GM21360 (cell line): ENCODE results near the gene ABHD14A.

Experiments used
- ATAC-seq: cut with Tn5 transposase; IDR thresholded peaks from one replicate; pipeline ENCODE4 v1.9.1; 2021; ENCODE audit warnings: mild to moderate bottlenecking, moderate library complexity; ENCODE audit not compliant: unreplicated experiment

Gene ABHD14A

DNA sequence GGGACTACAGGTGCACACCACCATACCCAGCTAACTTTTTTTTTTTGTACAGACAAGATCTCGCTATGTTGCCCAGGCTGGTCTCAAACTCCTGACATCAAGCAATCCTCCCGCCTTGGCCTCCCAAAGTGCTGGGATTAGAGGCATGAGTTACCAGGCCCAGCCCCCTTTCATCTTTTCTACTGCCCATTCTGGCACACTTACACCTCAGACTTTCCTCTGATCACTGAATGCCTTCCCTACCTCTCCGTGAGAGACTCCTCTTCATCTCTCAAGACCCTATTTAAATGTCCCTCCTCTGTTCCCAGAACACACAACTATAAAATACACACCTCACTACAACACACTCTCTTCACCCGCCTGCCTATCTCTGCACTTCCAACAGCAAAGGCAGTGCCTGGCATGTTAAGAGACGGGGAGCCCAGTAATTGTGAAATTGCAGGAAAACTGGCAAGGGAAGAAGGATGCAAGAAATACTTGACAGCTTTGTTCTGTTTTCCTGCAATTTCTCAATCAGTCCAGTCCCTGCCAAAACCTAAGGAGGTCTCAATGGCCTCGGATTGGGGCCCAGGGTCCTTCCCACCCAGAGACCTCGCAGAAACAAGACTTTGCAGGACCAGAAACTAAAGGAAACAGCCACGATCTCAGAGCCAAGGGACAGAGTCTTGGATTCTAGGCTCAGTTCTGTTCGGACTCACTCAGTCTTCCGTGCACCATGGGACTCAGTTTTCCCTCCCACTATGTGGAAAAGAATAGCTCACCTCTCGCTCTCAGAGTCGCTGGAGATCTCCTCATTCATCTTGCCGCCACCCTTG, 34.0 kb upstream of the ABHD14A start:
- no peak for ATAC-seq

DNA sequence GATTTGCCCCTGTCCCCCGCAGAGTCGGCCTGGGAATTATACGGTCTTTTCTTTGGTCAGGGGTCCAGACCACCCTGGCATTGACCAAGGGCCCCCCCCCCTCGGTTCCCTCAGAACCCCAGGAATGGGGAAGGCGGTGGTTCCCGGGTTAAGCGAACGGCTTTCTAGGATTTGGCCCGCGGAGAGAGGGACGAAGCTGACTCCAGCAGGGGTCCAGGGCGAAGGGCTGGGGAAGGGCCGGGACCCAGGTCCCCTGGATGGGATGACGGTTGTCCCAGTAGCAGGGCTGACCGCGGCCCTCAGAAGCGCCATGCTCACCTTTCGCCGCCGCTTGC, 33.4 kb upstream of the ABHD14A start:
- ATAC-seq: no peak

DNA sequence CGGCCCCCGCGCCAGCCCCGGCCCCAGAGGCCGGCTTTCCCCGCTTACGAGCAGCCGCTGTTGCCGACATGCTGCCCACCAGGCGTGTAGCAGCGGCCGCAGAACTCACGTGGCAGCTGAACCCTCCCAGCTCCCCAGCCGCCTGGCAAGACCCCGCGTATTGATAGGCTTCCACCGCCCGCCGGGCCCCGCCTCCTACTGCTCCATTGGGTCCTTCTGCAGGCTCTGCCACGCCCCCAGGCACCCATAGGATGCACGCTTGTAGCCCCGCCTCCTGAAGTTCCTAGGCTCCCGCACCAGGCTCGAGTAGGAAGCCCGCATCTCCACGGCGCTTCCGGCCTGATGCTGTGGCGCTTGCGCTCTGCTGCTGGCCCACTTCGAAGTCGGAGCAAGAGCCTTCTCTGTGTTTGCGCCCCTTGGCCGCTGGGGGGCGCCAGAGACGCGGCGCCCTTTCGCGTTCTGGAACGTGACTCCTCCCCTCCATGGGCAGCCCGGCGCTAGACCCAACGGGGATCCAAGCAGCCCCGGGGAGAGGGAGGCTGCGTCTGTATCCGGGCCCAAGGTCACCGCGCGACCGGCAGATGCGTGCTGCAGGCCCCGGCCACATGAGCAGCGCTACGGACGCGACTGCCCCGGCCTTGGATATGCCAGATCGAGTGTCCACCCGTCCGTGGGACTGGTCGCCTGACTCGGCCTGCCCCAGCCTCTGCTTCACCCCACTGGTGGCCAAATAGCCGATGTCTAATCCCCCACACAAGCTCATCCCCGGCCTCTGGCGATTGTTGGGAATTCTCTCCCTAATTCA, 32.9 kb upstream of the ABHD14A start, which contains the start of the genes PARP3 and RRP9:
PARP3 (plus strand) TSS at position 566 of the 805 bp plus-strand sequence. CDS start 993 bp downstream, outside the sequence.
RRP9 (minus strand) TSS at position 107 of the 805 bp plus-strand sequence; CDS start at position 70, 37 bp downstream.
- ATAC-seq: peak; percentile 88

DNA sequence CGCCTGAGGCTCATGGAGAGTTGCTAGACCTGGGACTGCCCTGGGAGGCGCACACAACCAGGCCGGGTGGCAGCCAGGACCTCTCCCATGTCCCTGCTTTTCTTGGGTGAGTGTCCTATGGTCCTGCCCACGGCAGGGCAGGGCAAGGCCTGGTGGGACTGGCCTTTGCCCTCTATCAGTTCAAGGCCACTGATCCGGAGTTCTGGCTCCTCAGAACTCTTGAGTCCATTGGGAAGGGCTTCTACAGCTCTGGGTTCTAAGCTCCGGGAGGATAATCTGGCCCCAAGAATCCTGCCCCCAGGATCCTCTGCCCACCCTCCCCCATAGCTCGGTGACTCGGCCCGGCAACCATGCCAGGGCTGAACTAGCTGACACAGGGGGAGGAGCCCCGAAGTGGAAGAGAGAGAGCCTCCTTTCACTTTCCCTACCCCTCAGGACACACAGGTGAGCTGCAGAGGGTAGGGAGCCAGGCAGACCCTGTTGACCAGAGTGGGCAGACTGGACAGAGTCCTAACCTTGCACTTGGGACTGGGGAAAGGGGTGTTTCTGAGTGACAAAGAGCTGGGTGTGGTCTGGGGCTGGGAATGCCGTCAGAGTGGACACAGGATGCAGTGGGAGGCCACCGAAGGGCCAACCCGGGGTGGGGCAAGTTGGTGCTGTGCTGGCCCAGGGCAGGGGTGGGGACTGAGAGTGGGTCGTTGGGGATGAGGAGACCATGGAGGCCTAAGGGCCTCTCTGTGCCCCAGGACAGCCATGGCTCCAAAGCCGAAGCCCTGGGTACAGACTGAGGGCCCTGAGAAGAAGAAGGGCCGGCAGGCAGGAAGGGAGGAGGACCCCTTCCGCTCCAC, 32.0 kb upstream of the ABHD14A start:
- ATAC-seq: peak; percentile 28

DNA sequence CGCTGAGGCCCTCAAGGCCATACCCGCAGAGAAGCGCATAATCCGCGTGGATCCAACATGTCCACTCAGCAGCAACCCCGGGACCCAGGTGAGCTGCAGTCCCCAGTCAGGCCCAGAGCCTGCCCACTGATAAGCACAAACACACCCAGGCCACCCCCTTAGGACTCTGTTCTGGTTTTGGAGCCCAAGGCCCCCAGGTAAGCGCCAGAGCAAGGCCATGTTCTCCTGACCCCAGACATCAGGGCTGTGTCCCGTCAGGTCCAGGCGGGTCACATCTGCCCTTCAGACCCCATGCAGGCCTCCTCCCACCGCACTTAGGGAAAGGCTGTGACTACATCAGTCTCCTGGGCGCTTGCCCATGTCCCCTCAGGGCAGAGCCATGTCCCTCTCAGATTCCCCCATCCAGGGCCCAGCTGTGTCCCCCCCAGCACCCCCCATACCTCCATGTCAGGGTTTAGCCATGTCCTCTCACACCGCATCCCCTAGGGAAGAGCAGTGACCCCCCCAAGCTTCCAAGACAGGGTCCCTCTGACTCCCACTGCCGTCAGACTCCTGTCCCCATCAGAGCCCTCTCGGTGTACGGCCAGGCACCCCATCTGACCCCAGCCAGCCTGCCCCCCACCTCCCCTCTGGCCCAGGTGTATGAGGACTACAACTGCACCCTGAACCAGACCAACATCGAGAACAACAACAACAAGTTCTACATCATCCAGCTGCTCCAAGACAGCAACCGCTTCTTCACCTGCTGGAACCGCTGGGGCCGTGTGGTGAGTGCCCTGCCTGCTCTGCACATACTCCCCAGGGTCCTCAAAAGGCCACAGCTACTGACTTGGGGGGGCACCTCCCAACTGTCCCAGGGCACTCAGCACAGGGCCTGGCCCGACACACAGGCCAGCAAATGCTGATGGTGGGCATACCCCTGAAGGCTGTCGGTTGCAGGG, 31.1 kb upstream of the ABHD14A start:
- no peak for ATAC-seq

DNA sequence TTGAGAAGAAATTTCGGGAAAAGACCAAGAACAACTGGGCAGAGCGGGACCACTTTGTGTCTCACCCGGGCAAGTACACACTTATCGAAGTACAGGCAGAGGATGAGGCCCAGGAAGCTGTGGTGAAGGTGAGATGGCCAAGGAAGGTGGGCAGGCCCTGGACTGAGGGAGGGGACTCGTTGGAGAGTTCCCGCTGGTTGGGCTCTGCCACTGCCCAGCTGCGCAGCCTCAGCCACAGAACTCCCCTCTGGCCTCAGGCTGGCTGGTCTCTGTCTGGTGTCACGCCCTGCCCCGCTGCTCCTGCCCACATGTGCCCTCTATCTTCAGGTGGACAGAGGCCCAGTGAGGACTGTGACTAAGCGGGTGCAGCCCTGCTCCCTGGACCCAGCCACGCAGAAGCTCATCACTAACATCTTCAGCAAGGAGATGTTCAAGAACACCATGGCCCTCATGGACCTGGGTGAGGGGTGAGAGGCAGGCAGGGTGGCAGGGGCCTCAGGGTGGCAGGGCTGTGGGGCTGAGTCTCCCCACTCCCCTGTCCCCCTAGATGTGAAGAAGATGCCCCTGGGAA, 30.3 kb upstream of the ABHD14A start:
- no peak for ATAC-seq

DNA sequence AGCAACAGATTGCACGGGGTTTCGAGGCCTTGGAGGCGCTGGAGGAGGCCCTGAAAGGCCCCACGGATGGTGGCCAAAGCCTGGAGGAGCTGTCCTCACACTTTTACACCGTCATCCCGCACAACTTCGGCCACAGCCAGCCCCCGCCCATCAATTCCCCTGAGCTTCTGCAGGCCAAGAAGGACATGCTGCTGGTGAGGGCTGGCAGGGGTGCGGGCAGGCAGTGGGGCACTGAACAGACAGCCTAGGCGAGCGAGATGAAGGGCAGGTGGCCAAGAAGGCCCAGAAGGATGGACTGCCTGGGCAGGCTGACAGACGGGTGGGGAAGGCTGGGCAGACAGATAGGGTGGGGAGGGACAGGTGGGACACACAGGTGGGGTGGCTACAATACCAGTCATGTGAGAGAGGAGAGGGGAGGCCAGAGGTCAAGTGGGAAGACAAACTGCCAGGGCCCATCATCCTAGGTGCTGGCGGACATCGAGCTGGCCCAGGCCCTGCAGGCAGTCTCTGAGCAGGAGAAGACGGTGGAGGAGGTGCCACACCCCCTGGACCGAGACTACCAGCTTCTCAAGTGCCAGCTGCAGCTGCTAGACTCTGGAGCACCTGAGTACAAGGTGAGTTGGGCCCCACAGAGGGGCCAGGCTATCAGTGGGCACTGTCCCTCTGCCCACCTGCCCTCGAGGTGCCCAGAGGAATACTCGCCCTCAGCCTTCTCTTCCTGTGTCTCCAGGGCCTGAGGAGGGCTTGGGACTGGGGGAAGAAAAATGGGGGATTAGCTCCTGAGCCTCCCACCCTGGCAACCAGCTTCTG, 29.6 kb upstream of the ABHD14A start:
- no peak for ATAC-seq

DNA sequence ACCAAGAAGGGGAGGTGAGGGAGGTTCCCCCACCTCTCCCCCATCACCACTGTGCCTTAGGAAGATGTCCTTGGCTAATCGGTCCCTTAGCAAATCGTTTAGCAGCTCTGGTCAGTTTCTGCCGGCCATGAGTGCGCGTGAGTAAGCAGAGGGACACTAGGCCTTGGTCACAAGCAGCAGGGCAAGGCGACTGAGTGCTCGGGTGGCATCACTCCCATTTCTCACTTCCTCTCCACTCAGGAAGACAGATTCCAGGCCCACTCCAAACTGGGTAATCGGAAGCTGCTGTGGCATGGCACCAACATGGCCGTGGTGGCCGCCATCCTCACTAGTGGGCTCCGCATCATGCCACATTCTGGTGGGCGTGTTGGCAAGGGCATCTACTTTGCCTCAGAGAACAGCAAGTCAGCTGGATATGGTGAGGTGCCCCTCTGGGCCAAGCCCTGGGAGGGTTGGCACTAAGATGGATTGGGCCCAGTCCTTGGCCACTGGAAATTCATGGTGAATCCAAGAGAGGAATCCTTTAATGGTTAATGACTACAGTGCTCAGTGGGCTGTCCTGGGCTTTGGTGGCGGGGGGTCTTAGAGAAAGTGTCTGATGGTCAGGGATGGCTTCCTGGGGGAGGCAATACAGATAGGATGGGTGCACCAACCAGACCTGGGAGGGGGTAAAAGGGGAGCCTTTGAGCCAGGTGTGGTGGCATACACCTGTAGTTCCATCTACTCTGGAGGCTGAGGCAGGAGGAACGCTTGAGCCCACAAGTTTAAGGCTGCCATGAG, 28.7 kb upstream of the ABHD14A start:
- ATAC-seq: no peak

DNA sequence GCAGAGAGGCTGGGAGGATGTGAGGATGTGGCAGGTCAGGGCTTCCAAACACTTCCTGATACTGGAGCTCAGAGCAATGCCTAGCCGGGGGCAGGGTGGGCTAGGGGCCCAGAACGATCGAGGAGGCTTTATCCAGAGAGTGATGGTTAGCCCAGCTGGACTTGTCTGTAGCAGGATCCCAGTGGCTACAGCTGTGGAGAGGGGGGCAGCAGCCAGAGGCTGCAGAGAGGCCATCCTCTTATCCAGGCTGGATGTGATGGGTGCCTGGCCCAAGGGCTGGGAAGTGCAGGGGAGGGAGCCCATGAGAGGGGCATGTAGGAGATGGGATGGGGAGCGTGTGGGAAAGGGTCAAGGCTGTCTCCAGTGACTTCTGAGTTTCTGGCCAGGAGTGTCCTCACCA, 28.1 kb upstream of the ABHD14A start:
- no peak for ATAC-seq

DNA sequence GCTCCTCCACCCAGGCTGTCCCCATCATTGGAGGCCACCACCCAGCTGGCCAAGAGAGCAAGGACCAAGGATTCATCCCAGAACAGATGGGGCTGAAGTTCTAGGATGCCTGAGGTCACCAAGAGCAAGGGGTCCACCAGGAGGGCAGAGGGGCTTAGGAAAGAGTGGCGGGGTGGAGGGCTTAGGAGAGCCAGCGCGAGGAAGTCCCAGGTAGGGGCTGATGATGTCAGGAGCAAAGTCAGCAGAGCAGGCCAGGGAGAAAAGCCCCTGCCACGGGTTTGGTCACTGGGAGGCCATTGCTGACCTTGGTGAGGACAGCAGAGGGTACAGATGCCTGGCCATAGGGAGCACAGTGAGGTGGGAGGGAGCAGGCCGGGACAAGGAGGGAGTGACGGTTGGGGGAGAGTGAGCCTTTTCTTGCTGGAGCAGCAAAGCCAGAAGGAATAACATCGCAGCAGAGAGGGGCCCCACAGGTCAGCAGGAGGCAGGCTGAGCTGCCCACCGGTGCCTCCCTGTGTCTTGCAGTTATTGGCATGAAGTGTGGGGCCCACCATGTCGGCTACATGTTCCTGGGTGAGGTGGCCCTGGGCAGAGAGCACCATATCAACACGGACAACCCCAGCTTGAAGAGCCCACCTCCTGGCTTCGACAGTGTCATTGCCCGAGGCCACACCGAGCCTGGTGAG, 27.5 kb upstream of the ABHD14A start:
- no peak for ATAC-seq

DNA sequence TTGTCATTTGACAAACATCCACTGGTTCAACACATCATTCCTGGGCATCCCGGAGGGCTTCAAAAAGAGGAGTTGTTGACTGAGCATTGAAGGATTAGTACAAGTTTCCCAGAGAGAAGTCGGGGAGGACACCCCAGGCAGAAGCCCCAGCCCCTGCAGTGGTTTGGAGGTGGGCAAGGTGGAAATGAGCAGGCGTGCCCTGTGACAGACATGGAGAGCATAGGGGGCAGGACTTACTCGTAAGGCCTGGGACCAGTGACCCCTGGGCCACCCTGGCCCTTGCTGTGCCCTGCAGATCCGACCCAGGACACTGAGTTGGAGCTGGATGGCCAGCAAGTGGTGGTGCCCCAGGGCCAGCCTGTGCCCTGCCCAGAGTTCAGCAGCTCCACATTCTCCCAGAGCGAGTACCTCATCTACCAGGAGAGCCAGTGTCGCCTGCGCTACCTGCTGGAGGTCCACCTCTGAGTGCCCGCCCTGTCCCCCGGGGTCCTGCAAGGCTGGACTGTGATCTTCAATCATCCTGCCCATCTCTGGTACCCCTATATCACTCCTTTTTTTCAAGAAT, 26.8 kb upstream of the ABHD14A start:
- ATAC-seq: no peak

DNA sequence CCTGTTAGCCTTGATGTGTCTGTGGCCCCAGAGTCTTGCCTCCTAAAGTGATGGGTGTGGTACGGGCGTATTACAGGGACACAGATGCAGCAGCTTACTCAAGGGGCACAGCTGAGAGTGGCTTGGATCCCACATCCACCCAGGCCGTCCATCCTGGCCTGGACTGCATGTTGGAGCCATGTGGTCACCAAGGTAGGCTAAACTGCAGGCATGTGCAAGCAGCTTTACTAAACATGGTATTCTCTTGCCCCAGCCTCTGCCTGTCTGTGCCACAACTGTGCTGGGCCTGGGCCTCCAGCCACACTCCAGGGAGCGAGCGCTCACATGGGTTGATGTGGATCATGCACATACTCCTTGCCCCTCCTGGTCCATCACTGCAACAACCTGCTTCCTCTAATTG, 25.7 kb upstream of the ABHD14A start:
- no peak for ATAC-seq

DNA sequence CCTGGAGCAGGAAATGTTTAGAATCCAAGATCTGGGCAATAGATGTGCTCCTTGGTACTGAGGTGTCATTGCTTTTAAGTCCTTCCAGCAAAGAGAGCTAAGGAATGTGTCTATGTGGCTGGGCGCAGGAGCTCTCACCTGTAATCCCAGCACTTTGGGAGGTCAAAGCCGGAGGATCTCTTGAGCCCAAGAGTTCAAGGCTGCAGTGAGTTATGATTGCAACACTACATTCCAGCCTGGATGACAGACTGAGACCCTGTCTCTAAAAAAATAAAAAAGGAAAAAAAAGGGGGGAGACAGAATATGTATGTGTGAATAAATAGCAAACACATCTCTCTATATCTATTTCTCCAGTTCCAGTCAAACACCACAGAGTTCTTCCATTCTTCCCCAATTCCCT, 24.0 kb upstream of the ABHD14A start:
- no peak for ATAC-seq

DNA sequence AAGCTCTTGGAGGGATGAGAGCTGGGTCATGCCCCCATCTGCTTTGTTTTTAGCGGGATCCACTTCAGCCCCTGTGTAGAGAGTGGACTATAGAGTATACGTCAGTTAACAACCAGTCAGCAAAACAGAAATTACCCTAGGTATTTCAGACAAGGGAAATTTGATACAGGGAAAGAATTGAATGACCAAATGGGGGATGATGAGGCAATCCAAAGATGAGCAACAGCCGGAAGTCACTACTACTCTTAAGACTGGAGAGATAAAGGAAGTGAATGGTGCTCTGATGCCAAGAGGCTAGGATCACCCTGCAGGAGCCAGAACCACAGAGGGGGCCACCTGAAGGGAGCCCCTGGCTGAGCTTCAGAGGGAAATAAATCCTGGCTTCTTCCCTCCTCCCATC, 21.4 kb upstream of the ABHD14A start:
- no peak for ATAC-seq

DNA sequence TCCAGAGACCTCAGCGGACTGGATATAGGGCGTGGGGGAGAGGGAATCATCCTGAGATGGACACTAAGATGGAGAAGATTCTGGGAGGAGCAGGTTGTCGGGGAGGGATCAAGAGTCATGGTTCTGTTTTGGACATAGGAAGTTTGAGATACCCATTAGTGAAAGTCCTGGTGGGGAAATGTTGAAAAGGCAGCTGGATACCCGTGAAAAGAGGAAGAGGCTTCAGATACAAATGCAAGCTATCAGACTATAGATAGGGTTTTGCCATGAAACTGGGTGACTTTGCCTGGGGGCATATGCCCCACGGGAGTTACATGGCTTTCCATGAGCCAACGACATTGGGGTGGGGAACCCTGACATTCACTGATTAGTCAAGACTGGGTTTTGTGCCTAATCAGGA, 20.8 kb upstream of the ABHD14A start:
- no peak for ATAC-seq

DNA sequence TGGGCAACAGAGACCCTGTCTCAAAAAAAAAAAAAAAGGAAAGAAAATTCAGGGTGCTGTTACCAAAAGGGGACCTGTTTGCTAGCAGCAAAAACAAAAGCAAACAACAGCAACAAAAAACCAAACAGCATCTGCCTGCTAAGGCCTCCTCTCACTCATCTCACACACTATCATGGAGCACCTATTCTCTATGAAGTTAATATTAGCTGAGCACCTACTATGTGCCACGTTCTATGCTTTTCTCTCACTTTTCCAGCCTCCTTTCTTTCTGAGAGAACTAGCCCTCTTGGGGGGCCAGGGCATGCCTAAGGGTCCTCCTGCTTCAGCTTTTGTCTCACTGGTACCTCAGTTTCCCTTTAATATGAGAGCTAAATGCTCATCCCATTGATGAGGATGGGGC, 20.2 kb upstream of the ABHD14A start:
- ATAC-seq: no peak

DNA sequence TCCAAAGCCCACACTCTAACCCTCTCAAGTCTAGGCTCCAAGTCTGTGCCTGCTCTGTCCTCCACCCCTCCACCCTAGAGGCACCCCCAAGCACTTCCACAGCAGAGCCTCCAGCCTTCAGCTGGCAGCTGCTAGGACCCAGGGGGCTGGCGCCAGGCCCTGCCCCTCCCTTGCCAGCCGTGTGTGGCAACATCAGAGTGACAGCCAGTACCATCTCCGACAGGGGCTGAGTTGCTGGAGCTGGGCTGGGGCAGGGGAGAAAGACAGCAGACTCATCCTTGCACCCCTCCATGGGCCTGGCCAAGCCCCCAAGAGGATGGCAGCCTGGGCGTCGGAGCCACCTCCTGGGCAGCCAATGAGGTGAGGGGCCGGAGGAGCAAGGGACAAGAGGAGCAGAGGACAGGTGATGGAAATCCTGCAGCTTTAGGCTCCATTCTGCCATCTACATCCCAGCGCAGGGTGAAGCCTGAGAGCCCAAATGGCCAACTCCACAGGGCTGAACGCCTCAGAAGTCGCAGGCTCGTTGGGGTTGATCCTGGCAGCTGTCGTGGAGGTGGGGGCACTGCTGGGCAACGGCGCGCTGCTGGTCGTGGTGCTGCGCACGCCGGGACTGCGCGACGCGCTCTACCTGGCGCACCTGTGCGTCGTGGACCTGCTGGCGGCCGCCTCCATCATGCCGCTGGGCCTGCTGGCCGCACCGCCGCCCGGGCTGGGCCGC, 19.5 kb upstream of the ABHD14A start, which contains the start of gene GPR62:
GPR62 (plus strand) TSS at position 207 of the 718 bp plus-strand sequence; CDS start at position 479, 272 bp downstream.
- no peak for ATAC-seq
